Heart left ventricle (tissue), 16 donors: Measurements from ENCODE around the gene PREX1. TPM values are rescaled to one million over a fixed set of nuclear protein-coding genes. Genes with fewer than 3 reads are reported as not detected.

Experiments used
- ATAC-seq, 4 donors: fragments of 200-7000 bp; cut with Tn5 transposase; one replicate each; pipeline ENCODE4 v1.9.1; 2020 to 2022; ENCODE audit warnings: moderate library complexity in 4 of 4, mild to moderate bottlenecking in 3 of 4, moderate number of reproducible peaks in 1 of 4
- DNase-seq, 5 donors: peaks; one replicate each; pipeline ENCODE4 v3.0.0-alpha.2; 2020
- H3K27ac ChIP-seq, 12 donors: fragments of 200-600 bp; sonication (generic) in 4 of 12; one replicate each; pipeline versions ENCODE4 v1.5.0 to v1.8.0; 2016 to 2022; ENCODE audit warnings: mild to moderate bottlenecking in 2 of 12
- H3K27me3 ChIP-seq, 9 donors: fragments of 200-600 bp; sonication (generic) in 2 of 9; one replicate each; pipeline versions ENCODE4 v1.5.1 to v1.8.0; 2016 to 2022; ENCODE audit warnings: mild to moderate bottlenecking in 3 of 9
- H3K36me3 ChIP-seq, 9 donors: fragments of 200-600 bp; sonication (generic) in 2 of 9; one replicate each; pipeline versions ENCODE4 v1.5.0 to v1.8.0; 2018 to 2022; ENCODE audit warnings: mild to moderate bottlenecking in 2 of 9
- H3K4me1 ChIP-seq, 12 donors: fragments of 200-600 bp; sonication (generic) in 4 of 12; one replicate each; pipeline versions ENCODE4 v1.5.0 to v1.8.0; 2016 to 2022; ENCODE audit warnings: mild to moderate bottlenecking in 3 of 12
- H3K4me3 ChIP-seq, 12 donors: fragments of 200-600 bp; sonication (generic) in 4 of 12; one replicate each; pipeline versions ENCODE4 v1.5.0 to v1.8.0; 2017 to 2022; ENCODE audit warnings: mild to moderate bottlenecking in 9 of 12, moderate library complexity in 4 of 12
- H3K9me3 ChIP-seq, 12 donors: fragments of 200-600 bp; sonication (generic) in 4 of 12; one replicate each; pipeline versions ENCODE4 v1.5.0 to v1.8.0; 2016 to 2022; ENCODE audit warnings: mild to moderate bottlenecking in 1 of 12
- POLR2A ChIP-seq, 2 donors: fragments of 450-650 bp; IDR thresholded peaks; one replicate each; pipeline ENCODE4 v1.6.1; 2017; ENCODE audit warnings: antibody characterized with exemption in 2 of 2, mild to moderate bottlenecking in 2 of 2, moderate library complexity in 2 of 2
- WGBS, 4 donors: extraction: QIAGEN DNeasy Blood & Tissue Kit in 2 of 4; methylation state at CpG; one replicate each; pipeline versions ENCODE4 v1.1.5 to v1.1.7; 2013 to 2018; 5-methylcytosine and 5-hydroxymethylcytosine counted together
- intact Hi-C, 10 donors: fragments of 100-400 bp; cut with DNase I; formaldehyde crosslinking; loops; one replicate each; pipeline versions ENCODE4 v1.11.1 to v1.14.2; 2022
- polyA plus RNA-seq, 2 donors: library from polyadenylated mRNA; stranded (reverse); fragments of 200-250 nt; gene quantifications; one replicate each; pipeline ENCODE4 v1.2.3, GENCODE V29; 2013
- total RNA-seq, 9 donors: library from RNA; depleted of rRNA in 2 of 9; stranded (reverse); fragments of >200 nt in 2 of 9; fragmentation: NEBNext Ultra II Directional in 3 of 9; extraction: Animal tissue kit (Norgen Biotek cat#: 25700) in 3 of 9; gene quantifications; one replicate each; pipeline versions ENCODE4 v1.1.0 to v1.2.4, GENCODE V29; 2016 to 2023
- TF ChIP-seq, protein P1 (sequence below), 12 donors: fragments of 200-600 bp; sonication (generic) in 4 of 12; IDR thresholded peaks; one replicate each; pipeline versions ENCODE4 v1.5.0 to v1.8.0; 2018 to 2022; ENCODE audit warnings: antibody characterized with exemption in 12 of 12, mild to moderate bottlenecking in 5 of 12
- donor health status: ischemic (EF 13 %, LVEDD 7.1; RV severe dilation, severe dysfunction).
- donor health status: healthy with polysubstance abuse.
- donor health status: DM: no; HTN: yes; CAD: no.
- donor health status: DM: no; HTN: no; CAD: no.
- donor health status: ischemic (EF 25% LVEDD 6.9; RV normal size, moderate dysfunction).
- donor health status: ischemic (EF 25% LVEDD 5.7; RV mildly dilated, moderate dysfunction).
- donor health status: healthy.
- donor health status: DM: yes; HTN: yes; CAD: no.
- donor health status: ischemic (EF 35%, LVEDD 5.7; RV mildly dilated, moderate dysfunction).
- donor health status: nonischemic (EF 11% LVEDD 7.7; RV severe dilation, severe dysfunction).
- donor health status: DM: yes; HTN: yes; CAD: no.
- donor health status: PGD.
- donor health status: ischemic (EF 29% LVEDD 5.4; RV normal size, mild dysfunction).
- donor health status: nonischemic (EF 23%, LVEDD 6.1; RV moderate dilation, normal function).

PREX1 gene
- total and polyA plus RNA-seq, 11 donors: 7.2 to 41.5 (median 11.9) TPM

DNA sequence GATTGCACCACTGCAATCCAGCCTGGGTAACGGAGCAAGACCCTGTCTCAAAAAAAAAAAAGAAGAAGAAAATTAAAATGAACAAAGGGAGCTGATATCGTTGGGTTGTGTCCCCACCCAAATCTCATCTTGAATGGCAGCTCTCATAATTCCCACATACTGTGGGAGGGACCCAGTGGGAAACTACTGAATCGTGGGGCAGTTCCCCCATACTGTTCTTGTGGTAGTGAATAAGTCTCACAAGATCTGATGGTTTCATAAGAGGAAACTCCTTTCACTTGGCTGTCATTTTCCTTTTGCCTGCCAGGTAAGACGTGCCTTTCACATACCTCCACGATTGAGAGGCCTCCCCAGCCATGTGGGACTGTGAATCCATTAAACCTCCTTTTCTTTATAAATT is 149.4 kb downstream of the PREX1 start:
- TF ChIP-seq, protein P1, sequence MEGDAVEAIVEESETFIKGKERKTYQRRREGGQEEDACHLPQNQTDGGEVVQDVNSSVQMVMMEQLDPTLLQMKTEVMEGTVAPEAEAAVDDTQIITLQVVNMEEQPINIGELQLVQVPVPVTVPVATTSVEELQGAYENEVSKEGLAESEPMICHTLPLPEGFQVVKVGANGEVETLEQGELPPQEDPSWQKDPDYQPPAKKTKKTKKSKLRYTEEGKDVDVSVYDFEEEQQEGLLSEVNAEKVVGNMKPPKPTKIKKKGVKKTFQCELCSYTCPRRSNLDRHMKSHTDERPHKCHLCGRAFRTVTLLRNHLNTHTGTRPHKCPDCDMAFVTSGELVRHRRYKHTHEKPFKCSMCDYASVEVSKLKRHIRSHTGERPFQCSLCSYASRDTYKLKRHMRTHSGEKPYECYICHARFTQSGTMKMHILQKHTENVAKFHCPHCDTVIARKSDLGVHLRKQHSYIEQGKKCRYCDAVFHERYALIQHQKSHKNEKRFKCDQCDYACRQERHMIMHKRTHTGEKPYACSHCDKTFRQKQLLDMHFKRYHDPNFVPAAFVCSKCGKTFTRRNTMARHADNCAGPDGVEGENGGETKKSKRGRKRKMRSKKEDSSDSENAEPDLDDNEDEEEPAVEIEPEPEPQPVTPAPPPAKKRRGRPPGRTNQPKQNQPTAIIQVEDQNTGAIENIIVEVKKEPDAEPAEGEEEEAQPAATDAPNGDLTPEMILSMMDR (IDR thresholded peaks at IDR 0.05): no peak
- TF ChIP-seq POLR2A (IDR thresholded peaks at IDR 0.05): no peak
- H3K36me3 ChIP-seq: peaks cover 0 to 87% (median 3%) of the 10 kb centered on the region in 9 donors
- no peak for DNase-seq
- WGBS, 4 donors: 78 to 86% (median 79%) methylated on average over 5 of the region's 5 CpGs
- no peaks in the 10 kb centered on the region for H3K9me3 ChIP-seq
- no peak overlapping the region for H3K4me3 ChIP-seq
- intact Hi-C loops: no loop called here
- no peak overlapping the region for H3K27ac ChIP-seq
- H3K27me3 ChIP-seq: no peaks in the 10 kb centered on the region
- H3K4me1 ChIP-seq: peaks cover 13 to 19% (median 17%) of the 10 kb centered on the region in 12 donors
- no peak for ATAC-seq

DNA sequence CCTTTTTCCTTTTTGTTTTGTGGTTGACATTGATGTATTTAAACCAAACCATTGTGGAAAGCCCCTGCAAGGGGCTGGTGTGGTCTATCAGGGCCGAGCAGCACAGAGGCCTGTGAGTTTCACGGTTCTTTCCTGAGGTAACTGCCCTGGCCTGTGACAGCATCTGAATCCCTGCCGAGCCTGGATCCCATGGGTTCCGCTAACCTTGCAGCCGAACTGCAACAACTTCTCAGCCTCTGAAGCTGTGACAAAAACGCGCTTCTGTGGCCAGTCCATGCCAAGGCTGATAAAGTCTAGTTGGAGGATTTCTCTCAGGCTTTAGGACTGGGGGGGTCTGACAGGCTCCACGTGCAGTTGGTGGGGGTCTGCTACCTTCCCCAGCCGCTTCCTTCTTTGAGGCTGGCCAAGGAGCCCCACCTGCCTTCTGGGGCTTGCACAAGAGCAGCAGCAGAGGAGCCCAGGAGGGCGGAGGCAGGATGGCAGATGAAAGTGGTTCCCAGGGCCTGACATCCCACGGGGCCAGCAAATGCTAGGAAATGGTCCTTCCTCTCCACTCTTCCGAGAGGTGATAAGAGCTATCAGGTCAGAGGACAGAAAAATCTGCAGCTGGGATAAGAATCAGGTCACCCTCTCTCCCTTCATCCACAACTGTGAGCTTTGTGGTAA is 150.9 kb downstream of the PREX1 start:
- WGBS, 4 donors: 69 to 83% (median 72%) methylated on average over 10 to 12 of the region's 12 CpGs
- DNase-seq: no peak
- peaks cover under 1 to 4% (median 2%) of the 10 kb centered on the region in 12 donors for H3K4me1 ChIP-seq

DNA sequence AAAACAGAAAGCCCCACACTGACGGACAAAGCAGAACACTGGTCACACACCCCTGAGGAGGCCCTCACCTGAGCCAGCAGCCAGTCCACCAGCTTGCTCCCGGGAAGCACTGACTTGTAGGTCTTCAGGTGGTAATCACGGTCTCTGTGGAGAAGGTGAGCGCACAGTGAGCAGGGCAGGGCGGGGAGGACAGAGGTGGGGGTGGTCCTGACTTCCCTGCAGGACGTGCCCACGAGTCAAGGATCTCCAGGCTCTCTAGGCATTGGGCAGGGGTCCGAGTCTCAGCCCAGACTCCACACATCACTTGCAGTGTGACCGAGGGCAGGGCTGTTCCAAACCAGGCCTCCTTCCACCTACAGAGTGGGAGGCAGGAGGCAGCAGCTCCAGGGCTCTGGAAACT is 151.7 kb downstream of the PREX1 start:
- ATAC-seq: no peak
- H3K27me3 ChIP-seq: no peaks in the 10 kb centered on the region
- H3K27ac ChIP-seq: no peak overlapping the region
- H3K4me3 ChIP-seq: no peak overlapping the region
- no peak for DNase-seq
- intact Hi-C loops: no loop called here
- TF ChIP-seq, protein P1 (IDR thresholded peaks at IDR 0.05): no peak
- no peak for TF ChIP-seq POLR2A (IDR thresholded peaks at IDR 0.05)
- WGBS, 4 donors: 89 to 97% (median 92%) methylated on average over 9 of the region's 9 CpGs
- peaks cover 0 to 82% (median 3%) of the 10 kb centered on the region in 9 donors for H3K36me3 ChIP-seq
- no peaks in the 10 kb centered on the region for H3K9me3 ChIP-seq
- H3K4me1 ChIP-seq: no peaks in the 10 kb centered on the region

More for the DNA sequence above, 150.9 kb downstream of the PREX1 start:
- no peak overlapping the region for H3K27ac ChIP-seq
- no peaks in the 10 kb centered on the region for H3K9me3 ChIP-seq
- H3K4me3 ChIP-seq: no peak overlapping the region
- H3K36me3 ChIP-seq: peaks cover 0 to 82% (median 3%) of the 10 kb centered on the region in 9 donors
- intact Hi-C loops: no loop called here
- TF ChIP-seq, protein P1 (IDR thresholded peaks at IDR 0.05): no peak
- TF ChIP-seq POLR2A (IDR thresholded peaks at IDR 0.05): no peak
- no peaks in the 10 kb centered on the region for H3K27me3 ChIP-seq
- peak in 1 of 4 donors; percentile 11 for ATAC-seq

DNA sequence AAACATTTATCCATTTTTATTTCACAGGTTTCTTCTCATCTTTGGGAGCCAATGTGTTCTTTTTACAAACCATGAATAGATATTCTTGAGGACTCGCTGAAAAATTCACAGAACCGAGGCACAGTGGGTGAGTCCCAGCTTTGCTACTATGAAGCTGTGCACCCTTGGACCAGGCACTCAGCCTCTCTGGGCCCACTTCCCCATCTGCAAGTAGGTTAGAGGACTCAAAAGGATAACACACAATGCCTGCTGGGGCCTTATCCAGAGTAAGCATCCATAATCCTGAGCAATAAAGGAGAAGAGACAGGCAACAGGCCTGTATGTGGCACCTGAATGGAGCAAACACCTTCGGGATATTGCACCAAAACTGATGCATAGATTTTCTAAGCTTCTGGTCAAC is 153.3 kb downstream of the PREX1 start:
- DNase-seq (no peak), ATAC-seq (no peak)
- H3K9me3 ChIP-seq: no peaks in the 10 kb centered on the region
- intact Hi-C loops: no loop called here
- H3K4me3 ChIP-seq: no peak overlapping the region
- H3K27ac ChIP-seq: no peak overlapping the region
- no peak for TF ChIP-seq POLR2A (IDR thresholded peaks at IDR 0.05)
- TF ChIP-seq, protein P1 (IDR thresholded peaks at IDR 0.05): no peak
- no peaks in the 10 kb centered on the region for H3K27me3 ChIP-seq
- peaks cover 0 to 79% (median 3%) of the 10 kb centered on the region in 9 donors for H3K36me3 ChIP-seq
- H3K4me1 ChIP-seq: peaks cover 0 to 9% (median 0%) of the 10 kb centered on the region in 12 donors
- WGBS, 4 donors: 93 to 97% (median 96%) methylated on average over 3 of the region's 3 CpGs
